IPS DF 4.7 (cell line): Measurements from ENCODE around the gene TIGD2.
"Not testable (repeated sequence)": the region's sequence is repeated elsewhere in the genome, so short reads cannot be mapped to it uniquely, and the experiment has no call there.

Experiments
- DNase-seq: peaks from one replicate; pipeline ENCODE4 v3.0.0-alpha.2; 2013; ENCODE audit warnings: low spot score; ENCODE audit errors: extremely low read depth

TIGD2 gene

DNA sequence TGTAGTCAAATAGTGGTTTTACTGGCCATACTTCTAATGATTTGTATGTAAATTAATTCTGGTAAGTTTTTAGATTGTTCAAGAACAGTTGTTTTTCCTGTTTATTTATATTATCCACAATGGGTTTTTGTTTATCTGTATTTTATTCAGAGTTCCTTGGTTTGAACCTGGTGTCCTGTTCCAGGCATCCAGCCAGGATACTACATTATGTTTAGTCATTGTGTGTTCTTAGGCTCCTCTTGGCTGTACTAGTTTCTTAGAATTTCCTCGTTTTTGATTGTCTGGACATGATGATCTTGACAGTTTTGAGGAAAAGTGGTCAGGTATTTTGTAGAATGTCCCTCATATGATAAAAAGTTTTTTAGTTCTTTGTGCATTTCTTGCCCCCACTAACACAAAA, 7.8 kb downstream of the TIGD2 start:
- no peak for DNase-seq

DNA sequence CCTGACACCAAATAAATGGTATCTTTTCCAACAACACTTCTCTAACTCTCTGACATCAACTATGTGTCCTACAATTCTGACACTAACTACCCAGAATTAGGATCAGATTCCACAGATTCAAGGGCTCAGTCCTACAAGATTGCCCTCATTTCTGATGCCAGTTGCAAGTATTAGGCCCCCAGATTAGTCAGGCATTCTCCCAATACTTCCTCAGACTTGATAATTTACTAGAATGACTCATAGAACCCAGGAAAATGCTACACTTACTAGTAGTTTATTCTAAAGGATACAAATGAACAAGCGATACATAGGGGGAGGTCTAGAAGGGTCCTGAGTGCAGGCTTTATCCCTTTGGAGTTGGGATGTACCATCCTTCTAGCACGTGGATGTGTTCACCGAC, 8.5 kb downstream of the TIGD2 start:
- DNase-seq, result no peak

DNA sequence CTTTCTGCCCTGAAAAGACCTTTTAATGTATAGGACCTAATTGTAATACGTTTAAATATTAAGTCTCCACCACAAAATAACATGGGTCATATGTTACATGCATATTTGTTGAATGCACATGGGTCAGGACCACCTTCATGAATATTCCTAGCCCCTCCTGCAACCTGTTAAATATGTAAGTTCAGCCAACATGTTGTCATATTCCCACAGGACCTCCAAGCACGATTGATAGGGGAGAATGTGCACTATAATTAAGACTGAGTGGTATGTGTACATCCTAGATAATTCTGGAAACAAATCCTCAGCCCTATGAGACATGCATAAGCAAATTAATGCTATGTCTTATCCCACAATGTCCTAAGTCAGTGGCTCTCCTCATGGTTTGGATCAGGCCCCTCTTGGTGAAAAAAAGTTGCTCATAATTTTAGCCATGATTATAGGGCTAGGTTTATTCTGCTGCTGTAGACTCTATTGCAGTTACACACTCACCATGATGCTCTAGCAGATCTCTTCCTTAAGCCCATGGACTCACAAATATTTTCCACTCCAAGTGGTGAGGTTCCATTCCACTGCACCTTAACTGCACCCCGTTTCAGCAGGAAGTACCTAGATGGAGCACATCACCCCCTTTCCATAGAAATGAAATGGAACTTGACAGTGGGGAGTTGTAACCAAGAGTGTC, 10.2 kb downstream of the TIGD2 start:
- no peak for DNase-seq

DNA sequence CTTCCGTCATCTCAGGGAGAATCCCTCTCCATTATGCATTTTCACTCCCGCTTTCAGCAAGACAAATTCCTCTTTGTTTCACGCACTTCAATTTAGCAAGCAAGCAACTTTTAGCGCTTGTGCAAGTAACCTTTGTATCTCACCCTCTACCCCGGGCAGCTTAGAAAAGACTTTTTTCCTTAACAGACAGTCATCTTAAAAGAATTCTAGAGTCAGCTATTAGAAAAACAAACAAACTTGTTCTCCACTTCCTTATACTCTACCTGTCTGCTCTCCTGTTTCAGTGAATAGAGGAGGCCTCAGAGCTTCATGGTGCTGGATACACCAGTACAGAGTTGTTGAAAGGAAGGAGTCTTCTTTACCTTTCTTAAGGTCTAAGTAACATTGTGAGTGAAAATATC, 12.1 kb downstream of the TIGD2 start:
- DNase-seq, result no peak

DNA sequence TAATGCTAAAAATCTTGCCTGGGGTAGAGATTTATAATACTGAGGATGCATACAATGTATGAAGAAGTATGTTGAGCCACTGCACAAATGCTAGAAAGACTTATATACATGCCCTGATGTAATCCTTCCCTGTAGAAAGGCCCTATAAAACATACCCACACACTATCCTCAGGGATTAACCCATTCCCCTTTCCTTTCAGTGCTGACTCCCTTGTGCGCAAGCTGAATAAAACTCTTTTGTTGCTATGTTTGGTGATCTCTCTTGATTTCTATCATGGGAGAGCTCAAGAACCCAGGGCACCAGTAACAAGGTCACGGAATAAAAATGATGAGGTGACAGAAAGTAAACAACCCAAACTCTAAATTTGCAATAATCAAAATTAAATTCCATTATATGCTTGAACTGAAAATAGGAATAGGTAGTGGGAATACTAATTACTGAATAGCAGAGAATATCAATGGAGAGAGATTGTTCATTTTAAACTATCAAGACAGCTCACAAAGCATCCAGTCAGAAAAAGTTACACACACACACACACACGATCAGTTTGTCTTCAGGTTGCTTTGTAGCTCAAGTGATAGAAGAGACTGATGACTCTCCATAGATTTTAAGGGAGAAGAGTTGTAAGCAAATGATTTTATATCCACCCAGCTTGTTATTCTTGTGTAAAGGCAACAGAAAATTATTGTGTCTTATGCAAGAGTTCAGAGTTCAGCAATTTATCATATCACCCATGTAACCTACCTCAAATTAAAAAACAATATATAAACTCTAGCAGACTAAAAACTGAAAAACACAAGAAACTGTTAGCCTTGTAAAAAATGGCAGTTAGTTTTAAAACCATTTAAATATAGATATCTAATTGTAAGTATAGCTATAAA, 14.8 kb downstream of the TIGD2 start:
- DNase-seq, result no peak

DNA sequence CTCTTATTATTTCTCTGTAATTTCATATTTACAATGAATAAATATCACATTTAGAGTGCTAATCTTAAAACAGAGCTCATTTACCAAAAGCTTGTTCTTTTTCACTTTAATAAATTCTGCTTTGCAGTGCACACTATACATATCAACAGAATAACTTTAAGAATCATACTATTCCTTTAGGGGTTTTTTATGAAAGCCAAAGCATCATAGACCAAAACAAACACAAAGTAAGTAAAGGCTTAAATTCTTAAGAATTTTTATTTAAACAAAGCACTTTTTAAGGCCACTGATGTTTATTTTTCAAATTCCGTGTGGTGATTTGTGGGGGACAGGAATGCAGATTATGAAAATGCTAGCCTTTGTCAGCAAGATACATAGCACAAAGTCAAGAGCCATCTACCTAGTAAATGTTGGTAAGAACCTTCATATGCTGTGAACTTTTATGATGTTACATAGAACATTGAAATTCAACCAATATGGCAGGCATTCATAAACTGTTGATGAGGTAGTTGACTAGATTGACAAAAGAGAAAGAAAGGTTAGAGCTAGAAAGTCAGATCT, 17.8 kb downstream of the TIGD2 start:
- no peak for DNase-seq

DNA sequence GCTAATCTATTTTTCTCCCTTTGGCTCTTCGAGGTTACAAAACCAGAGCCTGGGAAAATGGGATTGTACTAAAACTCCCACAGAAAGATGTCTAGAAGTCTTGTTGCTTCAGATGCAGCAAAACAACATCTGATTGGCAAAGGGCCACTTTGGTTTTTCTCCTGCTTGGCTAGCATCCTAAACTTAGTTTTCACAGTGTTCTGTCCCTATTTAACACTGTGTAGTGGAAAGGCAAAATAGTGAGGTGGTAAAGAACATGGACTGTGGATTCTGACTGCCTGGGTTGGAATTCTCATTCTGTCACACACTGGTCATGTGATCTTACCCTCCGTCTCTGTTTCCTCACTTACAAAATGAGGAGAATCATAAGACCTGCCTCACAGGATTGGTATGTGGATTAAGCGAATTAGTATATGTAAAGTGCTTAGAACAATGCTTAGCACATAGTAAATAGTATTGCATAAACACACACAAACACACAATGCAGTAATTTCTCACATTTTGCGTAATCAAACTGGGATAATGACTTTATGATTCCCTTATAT, 23.5 kb downstream of the TIGD2 start:
- DNase-seq, result no peak

DNA sequence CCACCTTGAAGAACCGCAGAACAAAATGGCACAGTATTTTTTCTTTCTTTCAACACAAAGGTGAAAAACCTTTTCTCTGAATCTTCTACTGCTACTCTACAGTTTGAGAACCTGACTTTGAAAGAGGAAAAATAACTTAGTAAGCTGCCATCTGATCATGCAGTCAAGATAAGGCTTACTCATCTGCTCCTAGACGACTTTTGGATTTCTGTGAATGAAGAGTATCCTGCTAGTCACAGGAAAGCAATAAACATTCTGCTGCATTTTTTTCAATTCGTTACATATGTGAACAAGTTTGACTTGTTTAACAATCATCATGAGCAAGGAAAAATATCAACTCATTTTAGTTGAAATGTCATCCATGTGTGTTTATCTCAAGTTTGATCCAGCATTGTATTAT, 25.2 kb downstream of the TIGD2 start:
- no peak for DNase-seq

DNA sequence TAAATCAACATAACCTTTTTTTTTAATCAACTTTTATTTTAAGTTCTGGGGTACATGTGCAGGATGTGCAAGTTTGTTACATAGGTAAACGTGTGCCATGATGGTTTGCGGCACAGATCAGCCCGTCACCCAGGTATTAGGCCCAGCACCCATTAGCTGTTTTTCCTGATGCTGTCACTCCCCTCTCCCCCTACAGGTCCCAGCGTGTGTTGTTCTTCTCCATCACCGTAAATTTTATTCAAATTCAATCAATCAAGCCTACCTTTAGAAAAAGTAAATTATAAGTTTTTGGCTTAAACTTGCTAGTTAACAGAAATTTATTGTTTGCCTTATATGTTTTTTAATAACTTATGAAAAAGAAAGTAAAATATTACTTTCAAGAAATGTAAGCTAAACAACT, 25.9 kb downstream of the TIGD2 start:
- no peak for DNase-seq

DNA sequence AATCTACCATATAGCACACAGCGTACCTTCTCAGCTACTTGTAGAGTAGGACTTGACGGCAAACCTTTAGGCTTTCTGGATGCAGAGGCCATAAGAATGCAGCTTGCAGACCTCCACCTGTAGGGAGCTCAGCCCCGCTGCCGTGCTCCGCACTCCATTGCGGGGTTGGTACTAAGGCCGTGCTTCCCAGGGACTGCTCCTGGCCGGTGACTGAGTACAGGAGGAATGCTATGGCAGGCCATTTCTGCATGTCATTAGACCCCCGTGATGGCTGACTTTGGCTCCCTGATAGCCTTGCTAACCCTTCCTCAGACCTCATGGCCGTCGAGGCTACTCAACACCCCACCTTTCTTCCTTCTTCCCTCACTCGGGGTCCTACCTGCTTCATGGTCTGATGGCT, 26.4 kb downstream of the TIGD2 start:
- no peak for DNase-seq

DNA sequence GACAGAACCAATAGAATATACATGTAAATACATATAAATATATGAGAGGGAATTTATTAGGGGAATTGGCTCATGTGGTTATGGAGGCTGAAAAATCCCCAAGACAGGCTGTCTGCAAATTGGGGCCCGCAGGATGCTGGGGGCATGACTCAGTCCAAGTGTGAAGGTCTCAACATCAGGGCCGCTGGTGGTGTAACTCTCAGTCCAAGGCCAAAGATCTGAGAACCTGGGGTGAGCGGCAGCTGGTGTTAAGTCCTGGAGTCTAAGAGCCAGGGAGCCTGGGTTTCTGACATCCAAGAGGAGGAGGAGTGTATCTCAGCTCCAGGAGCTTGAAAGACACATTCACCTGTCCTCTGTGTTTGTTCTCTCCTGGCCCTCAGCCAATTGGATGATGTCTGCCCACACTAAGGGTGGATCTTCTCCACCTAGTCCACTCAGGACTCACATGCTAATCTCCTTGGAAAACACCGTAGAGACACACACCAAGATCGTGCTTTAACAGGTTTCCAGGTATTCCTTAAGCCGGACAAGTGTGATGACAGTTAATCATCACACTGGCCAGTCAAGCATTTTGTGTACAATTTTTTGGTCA, 28.9 kb downstream of the TIGD2 start:
- no peak for DNase-seq

DNA sequence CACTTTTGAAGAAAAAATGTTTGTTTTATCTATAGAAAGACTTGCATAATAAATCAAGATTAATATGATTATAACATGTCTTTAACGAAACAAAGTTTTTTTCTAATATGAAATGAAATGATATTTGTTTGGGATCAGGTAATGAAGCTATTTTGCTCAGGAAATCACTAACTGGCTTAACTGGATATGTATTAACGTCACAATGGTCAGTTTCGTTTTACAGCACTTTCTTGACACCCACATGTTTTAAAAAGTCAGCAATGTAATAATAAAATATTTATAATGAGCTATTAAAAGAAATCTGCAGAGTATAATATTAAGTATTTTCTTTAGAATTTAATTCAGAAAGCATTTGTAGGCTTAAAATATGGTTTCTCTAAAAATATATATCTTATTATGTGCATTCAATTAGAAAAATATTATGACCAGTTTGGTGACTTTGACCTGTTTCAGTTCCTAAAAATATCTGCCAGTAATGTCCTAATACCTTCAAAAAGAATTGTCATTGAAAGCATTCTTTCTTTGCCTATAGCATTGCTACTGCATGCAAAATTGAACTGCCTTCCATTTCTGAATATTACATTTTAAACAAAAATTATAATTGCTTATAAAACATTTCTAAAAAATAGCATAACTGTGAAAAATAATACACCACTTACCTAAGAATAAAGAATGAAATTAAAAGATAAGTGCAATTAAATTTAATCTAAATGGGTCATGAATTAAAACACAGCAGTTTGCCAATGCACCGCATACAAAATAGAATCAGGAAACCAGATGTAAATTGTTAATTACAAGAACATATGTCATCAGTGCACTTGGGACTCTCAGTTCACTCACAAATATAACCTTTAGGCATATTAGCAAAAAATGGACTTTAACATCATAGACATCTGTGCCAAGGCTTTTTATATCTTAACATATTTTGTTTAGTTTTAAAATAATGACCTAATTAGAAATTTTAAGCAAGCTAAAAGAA, 31.6 kb downstream of the TIGD2 start:
- DNase-seq, result no peak

DNA sequence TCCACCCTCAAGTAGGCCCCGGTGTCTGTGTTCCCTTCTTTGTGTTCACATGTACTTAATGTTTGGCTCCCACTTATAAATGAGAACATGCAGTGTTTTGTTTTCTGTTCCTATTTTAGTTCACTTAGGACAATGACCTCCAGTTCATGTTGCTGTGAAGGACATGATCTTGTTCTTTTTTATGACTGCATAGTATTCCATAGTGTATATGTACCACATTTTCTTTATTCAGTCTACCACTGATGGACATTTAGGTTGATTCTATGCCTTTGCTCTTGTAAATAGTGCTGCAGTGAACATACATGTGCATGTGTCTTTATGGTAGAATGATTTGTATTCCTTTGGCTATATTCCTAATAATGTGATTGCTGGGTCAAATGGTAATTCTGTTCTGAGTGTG, 33.3 kb downstream of the TIGD2 start:
- DNase-seq, result not testable (repeated sequence)

DNA sequence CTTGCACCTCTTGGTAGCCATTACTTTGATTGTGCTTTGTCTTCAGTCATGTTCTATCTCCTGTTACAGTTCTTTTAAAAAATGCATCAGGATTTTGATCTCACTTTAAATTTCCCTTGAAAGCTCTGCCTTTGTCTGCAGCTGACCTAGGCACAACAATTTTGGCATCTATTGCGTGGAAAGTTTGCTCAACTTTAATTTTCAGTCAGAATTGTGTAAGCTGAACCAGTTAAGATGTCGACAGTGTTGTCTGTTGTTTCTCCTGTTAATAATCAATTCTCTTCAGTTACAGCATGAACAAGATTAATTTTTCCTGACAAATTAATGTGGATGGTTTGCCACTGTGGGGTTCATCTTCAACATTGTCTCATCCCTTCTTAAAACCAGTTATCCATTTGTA, 34.9 kb downstream of the TIGD2 start:
- DNase-seq, result no peak

DNA sequence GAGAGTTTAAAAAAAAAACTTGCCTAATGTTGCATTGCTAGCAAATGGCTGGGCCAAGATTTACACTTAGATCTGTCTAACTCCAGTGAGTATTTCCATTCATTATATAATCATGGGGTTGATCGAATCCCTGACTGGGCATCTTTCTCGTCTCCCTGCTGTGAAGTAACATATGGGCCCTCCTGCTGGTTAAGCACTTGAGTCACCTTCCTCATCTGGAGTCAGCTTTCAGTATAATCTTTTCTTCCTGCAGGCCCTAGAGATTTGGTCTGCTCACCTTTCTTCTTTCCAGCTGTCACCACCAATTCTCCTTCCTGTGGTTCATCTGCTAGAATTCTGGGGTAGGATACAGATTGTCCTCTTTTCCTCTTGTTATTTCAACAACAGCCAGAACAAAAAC, 41.6 kb downstream of the TIGD2 start:
- no peak for DNase-seq

DNA sequence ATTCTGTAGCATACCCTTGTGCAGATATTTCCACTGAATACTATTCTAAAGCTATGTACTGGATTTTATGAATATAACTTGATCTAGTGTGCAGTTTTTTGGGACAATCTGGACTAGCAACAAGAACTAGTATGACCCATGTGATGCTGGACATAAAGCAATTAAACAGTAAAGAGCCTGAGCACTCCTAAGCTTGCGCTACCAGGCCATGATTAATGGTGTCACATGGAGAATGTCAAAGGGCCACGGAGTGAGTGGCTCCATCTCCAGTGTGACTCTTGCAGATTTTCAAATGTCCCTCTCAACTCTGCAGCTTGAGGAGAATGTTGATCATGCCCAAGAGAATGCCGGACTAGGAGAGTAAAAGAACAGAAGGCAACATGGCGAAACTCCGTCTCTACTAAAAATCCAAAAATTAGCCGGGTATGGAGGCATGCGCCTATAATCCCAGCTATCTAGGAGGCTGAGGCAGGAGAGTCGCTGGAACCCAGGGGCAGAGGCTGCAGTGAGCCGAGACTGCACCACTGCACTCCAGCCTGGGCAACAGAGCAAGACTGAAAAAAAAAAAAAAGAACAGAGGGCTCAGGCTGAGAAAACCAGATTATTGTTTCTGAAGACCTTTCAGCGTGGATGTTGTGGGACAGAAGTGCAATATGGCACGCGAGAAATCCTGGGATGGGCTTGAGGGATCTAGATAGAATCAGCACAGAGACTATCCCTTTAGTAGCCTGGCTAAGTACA, 45.0 kb downstream of the TIGD2 start:
- DNase-seq, result no peak

DNA sequence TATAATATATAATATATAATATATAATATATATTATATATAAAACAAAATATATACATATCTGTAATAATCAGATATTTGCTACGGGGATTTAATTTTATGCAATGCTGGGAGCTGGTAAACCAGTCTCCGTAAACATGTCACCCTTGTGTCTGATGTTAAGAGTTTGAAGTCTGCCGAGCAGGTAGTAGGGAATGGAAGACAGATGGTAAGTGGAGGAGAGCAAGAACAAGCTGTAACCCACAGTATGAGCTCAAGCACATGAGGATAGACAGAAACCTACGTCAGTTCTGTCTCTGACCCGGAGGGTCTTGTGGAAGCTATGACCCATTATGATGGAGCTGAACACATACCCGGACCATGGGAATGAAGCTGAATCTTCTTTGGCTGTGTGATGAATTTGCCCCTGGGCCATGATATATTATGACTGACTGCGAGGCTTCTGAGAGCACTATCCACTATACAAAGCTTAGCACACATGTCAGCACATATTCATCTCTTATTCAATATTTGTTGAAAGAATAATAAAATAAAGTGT, 46.2 kb downstream of the TIGD2 start:
- DNase-seq, result no peak

DNA sequence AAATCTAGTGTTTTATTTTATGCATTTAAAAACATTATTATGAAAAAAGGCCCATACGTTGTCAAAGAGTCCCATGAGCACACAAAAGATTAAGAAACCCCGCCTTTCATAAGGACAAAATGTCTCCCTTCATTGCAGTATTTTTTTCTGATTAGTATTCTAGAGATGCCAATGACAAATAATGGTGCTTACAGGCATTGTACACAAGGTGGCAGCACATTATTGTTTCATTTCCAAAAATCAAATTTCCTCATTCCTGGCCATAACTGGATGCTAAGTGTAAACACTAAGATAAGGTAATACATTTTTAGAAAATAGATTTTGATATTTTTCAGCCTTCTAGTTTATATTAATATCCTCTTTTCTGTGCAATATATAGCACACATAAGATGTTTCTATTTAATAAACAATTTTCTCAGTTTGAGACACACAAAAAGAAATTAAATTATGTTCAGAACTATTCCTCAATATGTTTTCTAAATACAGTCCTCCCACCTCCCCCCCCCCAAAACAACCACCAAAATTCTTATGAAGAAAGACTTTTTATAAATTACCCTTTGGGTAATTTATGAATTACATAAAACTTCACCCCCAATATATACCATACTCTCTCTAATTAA, 47.7 kb downstream of the TIGD2 start:
- no peak for DNase-seq

DNA sequence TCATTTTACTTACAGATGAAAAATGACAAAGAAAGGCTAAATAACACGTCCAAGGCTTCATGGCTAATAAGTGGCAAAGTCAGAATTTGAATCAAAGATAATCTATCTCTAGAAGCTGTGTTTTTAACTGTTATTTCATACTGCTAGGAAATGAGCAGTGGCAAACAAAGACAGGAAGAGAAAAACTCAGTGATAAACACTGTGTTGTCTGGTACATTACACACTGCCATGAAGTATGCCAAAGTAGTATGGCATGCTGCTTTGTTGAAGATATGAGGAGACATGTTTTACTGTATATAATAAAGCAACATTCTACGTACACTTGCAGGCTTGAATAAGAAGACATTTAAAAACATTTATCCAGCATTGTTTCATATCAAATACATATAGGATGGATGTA, 49.5 kb downstream of the TIGD2 start:
- no peak for DNase-seq
